HG03571 (cell line): ENCODE results near the gene LRMDA.

Experiments
- ATAC-seq: cut with Tn5 transposase; IDR thresholded peaks from one replicate; pipeline ENCODE4 v1.9.1; 2021; ENCODE audit not compliant: unreplicated experiment

The LRMDA gene

DNA sequence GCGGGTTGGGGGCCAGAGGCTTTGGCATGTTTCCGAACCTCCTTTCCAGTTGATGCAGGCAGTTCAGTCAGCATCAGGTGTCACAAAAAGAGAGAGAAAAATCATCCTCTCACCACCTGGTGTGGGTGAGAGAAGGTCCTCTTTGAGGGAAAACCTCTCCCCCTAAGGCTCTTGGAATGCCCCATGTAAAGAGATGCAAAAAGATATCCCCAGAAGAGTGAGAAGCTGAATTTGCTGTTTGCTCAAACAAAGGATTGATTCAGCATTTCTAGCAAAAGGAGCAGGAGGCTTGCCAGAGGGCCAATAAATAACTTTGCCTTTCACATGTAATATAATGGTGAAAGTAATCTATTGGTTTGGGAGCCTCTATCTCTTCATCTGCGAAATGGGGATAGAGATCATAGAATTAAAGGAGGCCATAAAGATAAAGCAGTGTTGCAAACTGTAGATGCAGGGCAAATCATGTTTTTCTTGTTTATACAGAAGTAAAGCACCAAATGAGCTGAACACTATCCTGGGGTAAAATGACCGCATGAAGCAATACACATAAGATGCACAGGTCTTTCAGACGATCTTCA, 425.9 kb downstream of the LRMDA start:
- ATAC-seq = no peak

DNA sequence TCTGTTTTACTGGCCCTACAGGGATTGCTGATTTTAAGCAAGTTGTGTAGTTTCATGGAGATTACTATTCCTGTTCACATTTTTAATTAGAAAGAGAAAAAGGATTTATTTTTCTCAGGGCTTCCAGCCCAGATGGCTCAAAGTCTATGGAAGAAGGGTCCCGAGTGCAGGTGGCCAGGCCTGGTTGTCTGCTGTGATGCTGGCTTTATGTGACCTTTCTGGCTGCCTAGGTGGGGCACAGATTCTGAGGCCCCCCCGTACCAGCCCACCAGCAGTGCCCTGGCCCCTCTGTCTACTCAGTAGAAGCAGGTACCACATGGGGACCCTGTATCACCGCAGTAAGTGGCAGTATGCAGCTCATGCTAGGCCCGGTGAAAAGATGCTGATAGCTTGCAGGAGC, 426.5 kb downstream of the LRMDA start:
- no peak for ATAC-seq

DNA sequence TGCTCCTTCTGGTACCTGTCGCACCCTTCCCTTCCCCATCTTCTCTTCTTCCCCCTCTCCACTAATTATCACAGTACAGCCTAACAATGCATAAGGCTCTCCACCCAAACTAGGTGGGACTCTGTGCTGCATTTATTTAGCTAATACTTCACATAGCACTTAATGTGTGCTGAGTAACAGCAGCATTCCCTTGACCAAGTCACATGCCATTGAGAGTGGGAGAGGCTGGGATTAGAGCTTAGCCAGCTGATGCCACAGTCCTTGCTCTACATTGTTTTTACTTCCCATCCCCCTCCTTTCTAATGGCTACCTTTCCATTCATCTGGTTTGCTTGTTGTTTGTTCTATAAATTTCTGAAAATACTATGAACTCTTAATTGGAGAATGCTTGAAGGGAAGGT, 426.9 kb downstream of the LRMDA start:
- no peak for ATAC-seq

DNA sequence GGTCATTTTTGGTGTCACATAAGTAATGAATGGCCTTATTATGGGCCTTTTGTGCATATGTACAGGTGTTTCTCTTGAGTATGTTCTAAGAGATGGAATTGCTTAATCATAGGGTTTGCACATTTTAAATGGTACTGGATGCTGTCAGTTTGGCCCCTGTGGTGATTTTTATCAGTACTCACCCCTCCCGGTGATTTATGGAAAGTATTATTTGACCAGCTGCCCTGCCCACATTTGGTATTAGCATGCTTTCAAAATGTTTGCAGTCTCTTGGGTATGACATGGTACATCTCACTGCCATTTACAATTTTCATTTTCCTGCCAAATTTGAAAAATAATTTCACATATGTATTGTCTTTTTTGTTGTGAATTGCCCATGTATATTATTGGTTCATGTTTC, 427.7 kb downstream of the LRMDA start:
- ATAC-seq = no peak

DNA sequence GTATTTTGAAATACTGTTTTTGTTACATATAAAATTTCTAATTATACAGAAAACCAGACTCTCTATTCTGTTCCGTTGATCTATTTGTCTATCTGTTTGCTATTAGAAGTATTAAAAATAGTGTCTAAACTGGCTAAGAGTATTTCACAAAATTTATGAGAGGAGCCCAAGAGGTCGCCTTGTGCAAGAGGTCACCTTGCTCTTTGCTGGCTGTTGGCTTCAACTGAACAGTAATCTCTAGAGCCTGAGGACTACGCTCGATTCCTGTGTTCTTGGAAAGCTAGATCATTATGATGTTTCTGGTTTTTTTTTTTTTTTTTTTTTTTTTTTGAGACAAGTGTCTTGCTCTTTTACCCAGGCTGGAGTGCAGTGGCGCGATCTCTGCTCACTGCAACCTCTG, 428.6 kb downstream of the LRMDA start:
- no peak for ATAC-seq

DNA sequence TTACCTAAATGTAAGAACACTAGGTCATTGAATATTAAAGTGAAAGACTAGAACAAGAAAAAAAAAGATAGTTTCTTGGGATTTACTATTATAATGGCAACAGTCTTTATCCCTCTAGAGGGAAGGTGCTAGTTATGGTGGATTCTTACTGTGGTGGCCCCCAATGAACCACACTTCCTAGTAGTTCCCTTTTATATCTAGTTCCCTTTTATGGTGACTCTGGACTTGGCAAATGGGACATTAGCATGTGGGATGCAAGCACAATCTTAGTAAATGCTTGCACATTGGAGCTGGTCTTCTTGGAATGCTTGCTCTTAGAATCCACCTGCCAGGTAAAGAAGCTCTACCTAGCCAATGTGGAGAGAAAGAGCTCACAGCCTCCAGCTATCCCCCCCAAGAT, 430.2 kb downstream of the LRMDA start:
- ATAC-seq = no peak

DNA sequence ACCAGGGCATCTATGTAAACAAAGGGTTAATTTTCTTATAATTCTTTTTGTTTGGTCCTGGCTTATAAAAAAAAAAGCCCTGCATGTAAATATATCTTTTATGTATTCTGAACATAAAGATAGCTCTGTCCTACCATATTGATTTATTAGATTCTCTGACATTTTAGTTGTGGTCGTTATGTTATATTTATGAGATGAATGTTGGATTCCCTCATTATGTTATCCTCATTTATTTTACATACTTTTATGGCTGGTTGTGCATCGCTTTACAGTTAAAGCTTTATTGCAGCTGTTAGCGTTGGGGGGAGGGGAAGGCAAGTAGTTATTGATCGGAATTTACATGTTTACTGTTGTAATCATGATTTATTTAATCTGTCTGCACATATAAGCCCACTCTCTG, 431.5 kb downstream of the LRMDA start:
- ATAC-seq = no peak

DNA sequence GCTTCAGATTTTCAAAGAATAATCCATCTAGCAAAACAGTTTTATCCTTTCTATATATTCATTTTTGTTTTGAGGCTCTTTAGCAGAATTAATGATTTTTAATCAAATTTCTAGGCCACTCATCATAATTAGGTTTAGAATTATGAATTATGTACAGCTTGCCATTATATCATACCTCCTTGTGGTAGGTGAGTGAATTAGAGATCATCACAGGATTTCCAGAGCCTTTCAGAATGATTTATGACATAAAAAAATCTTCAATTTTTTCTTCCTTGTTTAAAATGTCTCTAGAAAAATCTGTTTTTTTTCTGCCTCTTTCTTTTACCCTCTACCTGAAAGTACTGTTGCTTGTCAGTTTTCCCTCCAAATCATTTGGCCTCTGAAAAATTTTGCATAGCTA, 433.3 kb downstream of the LRMDA start:
- no peak for ATAC-seq

DNA sequence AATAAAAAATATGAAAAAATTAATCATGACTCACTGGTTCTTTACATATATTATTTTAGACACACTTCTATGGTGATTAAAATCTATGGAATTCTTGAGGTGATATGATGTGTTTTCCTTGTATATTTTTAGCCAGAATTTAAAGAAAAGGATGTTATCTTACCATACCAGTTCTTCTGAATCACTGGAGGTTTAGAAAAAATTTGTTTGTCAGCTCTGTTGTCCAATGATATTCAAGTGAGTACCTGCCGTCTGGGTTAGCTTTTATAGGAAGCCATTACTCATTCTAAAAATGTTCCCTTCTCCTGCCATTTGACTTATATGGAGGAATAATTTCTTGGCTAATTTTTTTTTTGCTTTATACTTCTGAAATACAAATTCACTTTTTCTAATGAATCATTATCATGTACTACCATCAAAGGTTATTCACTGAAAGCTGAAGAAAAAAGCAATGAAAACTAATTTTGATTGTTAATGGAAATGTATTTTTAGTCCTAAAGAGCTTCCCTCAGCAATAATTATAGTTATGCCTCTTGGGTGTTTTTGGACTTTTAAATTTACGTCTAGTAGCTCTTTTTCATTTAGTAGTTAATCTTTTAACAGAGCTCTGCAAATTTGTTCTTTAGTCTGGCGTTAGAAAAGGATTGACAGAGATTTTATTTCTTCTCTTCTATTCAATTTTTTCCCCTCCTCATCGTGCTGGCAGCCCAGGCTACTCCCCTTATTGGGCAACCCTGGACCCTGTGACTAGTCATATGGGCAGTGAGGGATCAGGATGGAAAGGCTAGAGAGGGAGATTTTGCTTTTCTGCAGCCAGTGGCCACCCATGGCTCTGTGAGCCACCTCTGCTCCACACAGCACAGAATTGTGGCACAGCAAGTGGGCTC, 434.2 kb downstream of the LRMDA start:
- ATAC-seq = no peak

DNA sequence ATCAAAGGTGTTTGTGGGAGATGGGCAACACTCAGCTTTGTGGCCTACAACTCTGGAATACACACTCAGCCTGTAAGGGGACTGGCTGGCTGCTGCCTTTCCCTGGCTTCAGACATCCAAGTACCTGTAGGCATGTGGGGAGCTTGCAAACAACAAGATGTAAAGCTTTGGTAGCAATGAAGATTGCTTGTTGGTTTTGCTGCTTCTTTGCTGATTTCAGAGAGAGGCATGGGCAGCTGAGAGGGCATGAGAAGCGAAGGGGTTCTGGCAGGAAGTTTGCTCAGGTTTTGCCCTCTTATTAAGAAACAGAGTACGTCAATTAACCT, 434.8 kb downstream of the LRMDA start:
- no peak for ATAC-seq

DNA sequence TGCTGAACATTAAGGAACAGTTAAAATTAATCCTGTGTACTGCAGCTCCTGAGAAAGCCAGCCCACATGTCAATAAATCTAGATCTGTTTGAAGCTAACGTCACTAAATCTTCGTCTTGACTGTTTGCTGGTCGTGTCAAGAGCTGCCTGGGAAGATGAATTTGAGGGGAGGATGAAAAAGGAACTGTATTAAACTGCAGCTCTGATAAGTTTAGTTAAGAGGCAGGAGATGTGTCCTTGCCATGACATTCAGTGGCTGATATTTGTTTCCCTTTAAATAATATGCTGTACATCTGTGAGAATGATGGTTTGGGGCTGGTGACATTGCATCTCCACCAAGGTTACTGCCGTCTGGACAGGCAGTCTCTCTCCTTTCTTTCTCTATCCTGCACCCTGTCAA, 435.3 kb downstream of the LRMDA start:
- ATAC-seq = no peak

DNA sequence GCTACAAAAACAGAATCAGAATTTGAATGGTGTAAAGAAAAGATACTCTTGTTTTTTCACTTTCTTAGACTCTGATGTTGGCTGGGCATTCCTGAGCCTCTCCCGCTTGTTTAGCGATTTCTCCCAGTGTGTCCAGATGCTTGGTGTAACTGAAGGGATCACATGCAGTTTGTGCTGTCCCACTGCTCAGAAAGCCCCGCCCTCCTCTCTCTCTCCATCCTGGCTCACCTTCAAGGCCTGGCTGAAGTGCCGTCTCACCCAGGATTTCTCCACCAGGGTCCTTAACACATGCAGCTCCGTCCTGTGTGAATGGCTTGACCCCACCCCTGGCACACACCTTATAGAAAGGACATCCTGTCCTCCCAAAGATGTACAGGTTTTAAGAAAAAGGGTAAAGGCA, 437.1 kb downstream of the LRMDA start:
- no peak for ATAC-seq

DNA sequence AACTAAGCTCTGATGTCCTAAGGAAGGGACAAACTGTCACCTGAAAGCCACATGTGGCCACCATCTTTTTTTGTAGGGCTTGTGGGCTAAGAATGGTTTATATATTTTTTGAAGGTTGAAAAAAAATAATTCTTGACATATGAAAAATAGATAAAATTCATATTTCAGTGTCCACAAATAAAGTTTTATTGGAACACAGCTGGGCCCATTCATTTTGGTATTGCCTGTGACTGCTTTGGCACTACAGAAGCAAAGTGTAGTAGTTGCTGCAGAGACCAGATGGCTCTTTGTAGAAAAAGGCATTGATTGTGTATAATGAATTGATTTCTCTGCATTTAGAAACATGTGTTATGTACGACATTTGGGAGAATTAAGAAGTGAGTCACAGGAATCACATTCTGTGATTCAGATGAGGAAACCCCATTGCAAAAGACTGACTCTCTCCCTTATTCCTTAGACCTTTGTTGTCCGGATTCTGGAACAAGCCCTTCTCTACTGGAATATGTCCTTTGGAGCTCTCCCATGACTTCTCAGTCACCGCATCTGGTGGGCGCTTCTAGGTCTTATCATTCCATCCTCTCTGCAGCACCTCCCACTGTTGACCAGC, 438.7 kb downstream of the LRMDA start:
- ATAC-seq = no peak

DNA sequence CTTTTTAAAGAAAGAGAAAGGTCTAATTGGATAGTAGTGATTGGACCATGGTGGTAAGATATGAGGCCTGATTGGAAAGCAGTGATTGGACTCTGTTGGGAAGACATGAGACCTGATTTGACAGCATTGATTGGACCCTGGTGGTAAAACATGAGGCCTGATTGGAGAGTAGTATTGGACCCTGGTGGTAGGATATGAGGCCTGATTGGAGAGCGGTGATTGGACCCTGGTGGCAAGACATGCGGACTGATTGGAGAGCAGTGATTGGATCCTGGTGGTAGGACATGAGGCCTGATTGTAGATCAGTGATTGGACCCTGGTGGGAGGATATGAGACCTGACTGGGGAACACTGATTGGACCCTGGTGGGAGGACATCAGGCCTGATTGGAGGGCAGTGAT, 444.3 kb downstream of the LRMDA start:
- no peak for ATAC-seq

DNA sequence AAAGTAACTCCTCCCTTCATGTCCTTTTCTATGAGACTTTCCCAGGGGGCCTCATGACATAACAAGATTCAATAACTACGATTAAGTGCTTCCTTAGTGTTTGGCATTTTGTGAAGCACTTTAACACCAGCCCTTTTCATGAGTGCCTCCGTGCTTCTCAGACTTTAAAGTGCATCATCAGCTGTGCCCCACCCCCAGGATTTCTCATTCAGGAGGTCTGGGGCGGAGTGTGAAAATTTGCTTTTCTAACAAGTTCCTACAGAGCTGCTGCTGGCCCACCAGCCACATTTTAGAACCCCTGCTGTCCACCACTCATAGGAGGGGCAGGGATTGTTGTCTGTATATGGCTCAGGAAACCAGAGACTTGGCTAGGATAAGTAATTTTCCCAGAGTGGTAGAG, 445.3 kb downstream of the LRMDA start:
- no peak for ATAC-seq

DNA sequence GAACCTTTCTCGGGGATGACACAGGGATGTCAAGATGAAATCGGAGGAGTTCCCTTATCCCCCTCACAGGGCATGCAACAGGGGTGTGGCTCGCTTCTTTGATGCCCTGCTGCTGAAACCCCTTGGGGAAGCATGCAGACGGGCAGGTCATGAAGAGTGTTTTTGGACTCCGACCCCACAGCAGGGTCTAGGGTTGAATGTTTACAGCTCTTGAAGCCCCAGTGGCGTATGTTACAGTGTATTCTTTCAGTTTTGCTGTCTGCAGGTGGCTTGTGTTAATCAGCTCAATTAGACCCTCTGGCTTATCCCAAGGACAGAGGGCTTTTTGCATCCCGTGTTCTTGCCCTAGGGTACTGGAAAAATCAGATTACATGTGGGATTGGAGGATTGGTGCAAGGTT, 446.5 kb downstream of the LRMDA start:
- ATAC-seq = no peak

DNA sequence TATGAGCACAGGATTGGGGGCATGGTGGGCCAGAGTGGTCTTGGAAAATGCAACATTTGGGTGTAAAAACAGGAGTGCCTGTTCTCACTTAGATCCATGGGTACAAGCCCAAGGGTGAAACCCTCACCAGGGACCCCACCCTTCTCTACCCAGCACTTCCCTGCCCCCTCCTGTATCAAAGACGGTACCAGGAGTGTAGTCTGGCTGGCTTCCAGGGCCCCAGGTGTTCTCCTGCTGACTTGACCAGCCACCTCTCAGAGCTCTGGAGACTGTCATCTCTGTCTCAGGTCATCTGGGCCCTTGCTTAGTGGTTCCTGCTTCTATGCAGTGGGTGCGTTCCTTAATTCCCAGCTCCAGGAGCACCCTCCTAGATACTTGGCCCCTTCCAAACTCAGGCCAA, 447.2 kb downstream of the LRMDA start:
- no peak for ATAC-seq

DNA sequence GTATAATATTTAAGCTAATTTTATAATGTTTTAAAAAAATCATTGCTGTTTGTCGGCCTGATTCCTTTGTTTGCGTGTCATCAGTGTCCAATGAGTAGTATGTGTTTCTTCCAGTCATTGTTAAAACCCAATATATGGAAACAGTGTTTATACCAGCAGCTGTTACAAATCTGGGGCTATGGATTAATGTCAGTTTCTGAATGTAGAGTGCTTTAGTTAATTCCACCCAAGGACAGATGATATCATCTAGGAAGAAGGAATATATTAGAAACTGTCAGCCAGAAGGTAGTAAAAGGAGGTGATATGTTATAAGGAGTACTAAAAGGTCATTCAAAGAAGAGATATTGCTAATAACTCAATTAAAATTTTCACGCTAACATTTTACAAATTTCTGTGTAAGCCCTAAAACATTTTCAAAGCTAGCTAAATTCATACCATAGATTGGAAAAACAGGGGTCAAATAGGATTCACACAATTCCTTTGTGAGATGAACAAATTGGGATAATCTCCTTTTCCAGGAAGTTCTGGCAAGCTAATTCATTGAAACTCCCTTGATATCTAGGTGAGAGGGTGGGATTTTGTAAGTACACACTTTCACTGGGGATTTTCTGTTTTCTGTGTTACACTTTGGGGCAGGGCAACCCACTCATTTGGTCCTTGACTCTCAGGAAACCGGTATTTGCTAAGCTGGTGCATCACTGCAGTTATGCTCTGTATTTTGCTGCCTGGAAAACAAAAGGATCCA, 448.8 kb downstream of the LRMDA start:
- no peak for ATAC-seq

DNA sequence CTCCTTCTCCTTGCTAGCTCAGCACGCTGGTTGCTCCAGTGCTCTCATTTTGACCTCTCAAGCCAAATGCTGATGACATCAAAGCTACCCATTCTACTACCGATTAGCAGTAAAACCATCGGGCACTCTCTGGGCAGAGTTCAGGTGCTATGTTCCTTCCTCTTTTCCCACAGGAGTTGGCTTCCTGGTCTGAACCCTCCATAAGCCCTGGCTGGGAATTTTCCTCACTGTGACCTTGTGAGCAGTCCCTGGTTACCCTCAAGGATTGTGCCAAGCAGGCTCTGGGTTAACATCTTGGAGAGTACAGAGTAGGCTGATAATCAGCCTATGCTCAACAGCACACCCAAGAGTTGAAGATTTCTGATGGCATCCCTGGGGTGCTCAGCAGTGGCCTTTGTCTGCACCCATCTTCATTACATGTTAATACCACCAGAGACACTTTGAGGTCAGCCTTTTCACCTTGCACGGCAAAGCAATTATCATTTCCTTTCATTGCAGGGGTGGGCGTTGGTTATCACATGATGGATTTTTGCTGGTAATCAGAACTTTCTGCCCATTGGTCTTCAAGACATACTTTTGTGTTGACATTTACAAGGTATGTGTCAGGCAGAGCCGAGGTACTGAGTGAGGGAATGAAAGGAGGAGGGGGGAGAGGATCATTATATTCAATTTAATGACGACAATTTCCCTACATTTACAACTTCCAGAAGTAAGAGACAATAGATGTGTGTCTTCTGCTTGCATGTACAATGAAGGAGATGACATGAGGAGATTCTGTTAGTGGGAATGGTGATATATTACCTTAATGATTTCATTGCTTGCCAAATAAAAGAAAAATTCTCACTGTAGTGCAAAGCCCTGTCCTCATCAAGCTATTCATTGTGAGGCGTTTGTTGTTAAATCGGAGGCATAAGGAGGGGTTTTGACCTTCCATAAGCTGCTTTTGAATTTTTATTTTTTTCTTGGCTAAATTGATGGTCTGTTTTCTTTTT, 452.0 kb downstream of the LRMDA start:
- ATAC-seq = no peak

DNA sequence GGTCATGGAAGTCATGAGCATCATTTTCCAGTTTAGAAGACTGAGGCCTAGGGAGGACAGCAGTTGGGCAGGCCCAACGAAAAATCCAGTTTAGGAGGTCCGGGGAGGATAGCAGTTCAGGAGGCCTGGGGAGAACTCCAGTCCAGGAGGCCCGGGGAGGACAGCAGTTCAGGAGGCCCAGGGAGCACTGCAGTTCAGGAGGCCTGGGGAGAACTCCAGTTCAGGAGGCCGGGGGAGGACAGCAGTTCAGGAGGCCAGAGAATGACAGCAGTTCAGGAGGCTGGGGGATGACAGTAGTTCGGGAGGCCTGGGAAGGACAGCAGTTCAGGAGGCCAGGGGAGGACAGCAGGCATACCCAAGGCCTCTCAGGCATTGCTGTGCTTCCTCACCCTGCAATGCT, 453.4 kb downstream of the LRMDA start:
- ATAC-seq = no peak

DNA sequence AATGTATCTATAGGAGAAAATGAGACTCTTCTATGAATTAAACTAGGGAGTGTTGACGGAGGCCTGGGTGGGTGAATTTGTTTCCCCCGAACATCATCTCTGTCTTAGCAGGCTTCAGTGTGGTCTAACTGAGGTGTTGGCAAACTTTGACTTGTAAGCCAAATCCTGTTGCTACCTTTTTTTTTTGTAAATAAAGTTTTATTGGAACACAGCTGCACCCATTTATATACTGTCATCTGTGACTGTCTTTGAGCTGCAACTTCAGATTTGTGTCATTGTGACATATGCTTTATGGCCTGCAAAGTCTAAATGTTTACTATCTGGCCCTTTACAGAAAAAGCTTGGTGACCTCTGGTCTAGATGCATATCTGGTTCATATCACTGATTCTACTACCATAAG, 455.9 kb downstream of the LRMDA start:
- ATAC-seq = no peak
